SU-DHL-6 (cell line): Measurements from ENCODE around the gene SESN1.

Experiments used
- H2AFZ ChIP-seq: fragments of 200-600 bp; sonication (generic); 2 replicates; pipeline ENCODE4 v1.6.1; 2014; ENCODE audit warnings: low read depth, mild to moderate bottlenecking, moderate library complexity, mixed read lengths, antibody characterized with exemption, low read length; ENCODE audit not compliant: severe bottlenecking
- H3F3A ChIP-seq: fragments of 200-600 bp; shearing (Covaris generic); 2 replicates; pipeline ENCODE4 v1.6.0; 2016; ENCODE audit warnings: antibody characterized with exemption, mild to moderate bottlenecking; ENCODE audit not compliant: insufficient read depth
- H3K27ac ChIP-seq: fragments of 200-600 bp; sonication (generic); 2 replicates; pipeline ENCODE4 v1.5.1; 2016; ENCODE audit warnings: low read depth, mild to moderate bottlenecking, low read length, moderate library complexity, mixed read lengths
- H3K27me3 ChIP-seq: fragments of 200-600 bp; sonication (generic), shearing (Covaris generic); 2 replicates; pipeline ENCODE4 v1.6.0; 2014; ENCODE audit warnings: mild to moderate bottlenecking, low read length
- H3K36me3 ChIP-seq: fragments of 200-600 bp; sonication (generic); 2 replicates; pipeline ENCODE4 v1.6.1; 2014; ENCODE audit warnings: mild to moderate bottlenecking, low read length, mixed read lengths
- H3K4me2 ChIP-seq: fragments of 300-600, 200-600 bp; shearing (Covaris generic), sonication (generic); 2 replicates; pipeline ENCODE4 v1.6.0; 2014; ENCODE audit warnings: low read length, low read depth, mild to moderate bottlenecking; ENCODE audit not compliant: poor library complexity, severe bottlenecking
- H3K4me3 ChIP-seq: fragments of 200-600 bp; sonication (generic); 2 replicates; pipeline ENCODE4 v1.5.1; 2014; ENCODE audit warnings: antibody characterized with exemption, low read length, mild to moderate bottlenecking, mixed read lengths; ENCODE audit not compliant: insufficient read depth, poor library complexity, severe bottlenecking
- H3K79me2 ChIP-seq: fragments of 200-600 bp; sonication (generic); 2 replicates; pipeline ENCODE4 v1.6.1; 2014; ENCODE audit warnings: mild to moderate bottlenecking, low read length, moderate library complexity; ENCODE audit not compliant: insufficient read depth
- H3K9ac ChIP-seq: fragments of 200-600 bp; sonication (generic); 2 replicates; pipeline ENCODE4 v1.7.0; 2014; ENCODE audit warnings: mild to moderate bottlenecking, low read length
- H3K9me2 ChIP-seq: fragments of 200-600 bp; sonication (generic); replicated peaks from 2 replicates; pipeline ENCODE4 v1.6.1; 2014; ENCODE audit warnings: low read length; ENCODE audit not compliant: insufficient read depth
- H3K9me3 ChIP-seq: fragments of 200-600 bp; sonication (generic); 2 replicates; pipeline ENCODE4 v1.6.1; 2014; ENCODE audit warnings: low read length, mixed read lengths; ENCODE audit not compliant: insufficient read depth
- H4K20me1 ChIP-seq: fragments of 200-600 bp; sonication (generic); 2 replicates; pipeline ENCODE4 v1.6.1; 2014; ENCODE audit warnings: low read depth, mild to moderate bottlenecking, antibody characterized with exemption, low read length, moderate library complexity, mixed read lengths
- CTCF ChIP-seq: fragments of 200-600 bp; sonication (generic); IDR thresholded peaks from one replicate; pipeline ENCODE4 v1.5.1; 2017; ENCODE audit warnings: antibody characterized with exemption, mild to moderate bottlenecking, low read length, moderate library complexity; ENCODE audit not compliant: insufficient read depth, poor library complexity, severe bottlenecking
- EZH2phosphoT487 ChIP-seq: fragments of 200-600 bp; sonication (generic), shearing (Covaris generic); conservative IDR thresholded peaks from 2 replicates; pipeline ENCODE4 v1.6.1; 2018; ENCODE audit warnings: mild to moderate bottlenecking, antibody characterized with exemption, low read length, moderate library complexity, mixed read lengths

The SESN1 gene

DNA sequence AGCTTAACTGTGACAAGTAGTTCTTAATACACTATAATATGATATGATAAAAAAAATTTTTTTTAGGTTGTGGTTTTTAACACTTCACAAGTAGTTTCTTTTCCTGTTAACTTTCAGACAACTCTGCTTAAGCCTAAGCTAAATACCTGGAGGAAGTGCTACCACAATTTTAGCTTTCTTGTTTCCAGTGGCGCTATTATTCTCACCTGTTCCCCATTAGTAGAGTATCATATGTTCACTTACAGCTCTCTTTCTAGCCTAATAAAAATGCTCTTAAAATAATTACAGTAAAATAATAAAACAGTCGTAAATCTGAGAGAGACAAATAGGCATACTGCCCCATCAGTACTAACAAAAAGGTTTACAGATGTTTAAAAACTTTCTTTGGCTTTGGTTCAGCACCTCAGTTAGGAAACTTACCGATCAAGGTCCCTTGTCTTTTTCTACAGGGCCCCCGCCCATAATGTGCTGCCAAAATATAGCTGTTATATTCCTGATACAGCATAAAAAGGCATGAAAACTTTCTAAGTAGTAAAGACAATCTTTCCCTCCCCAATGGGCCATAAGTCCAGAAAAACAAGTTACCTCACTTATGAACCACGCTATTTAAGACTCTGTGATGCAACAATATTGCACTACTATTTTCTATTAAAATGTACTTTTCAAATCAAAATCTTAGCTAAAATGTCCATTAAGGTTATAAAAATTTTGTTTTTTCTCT lies 57.9 kb downstream of the SESN1 start:
- no peaks in the 10 kb centered on the region for H3F3A ChIP-seq
- no peaks in the 10 kb centered on the region for H3K9me3 ChIP-seq
- no peak overlapping the region for H3K4me2 ChIP-seq
- H3K79me2 ChIP-seq, result no peaks in the 10 kb centered on the region
- TF ChIP-seq CTCF (no peak), EZH2phosphoT487 (no peak)
- H3K9me2 ChIP-seq, result no peaks in the 10 kb centered on the region
- H3K27ac ChIP-seq, result no peak overlapping the region
- no peaks in the 10 kb centered on the region for H3K27me3 ChIP-seq
- H4K20me1 ChIP-seq, result no peaks in the 10 kb centered on the region
- no peak overlapping the region for H2AFZ ChIP-seq
- no peak overlapping the region for H3K9ac ChIP-seq
- no peaks in the 10 kb centered on the region for H3K36me3 ChIP-seq
- no peak overlapping the region for H3K4me3 ChIP-seq

DNA sequence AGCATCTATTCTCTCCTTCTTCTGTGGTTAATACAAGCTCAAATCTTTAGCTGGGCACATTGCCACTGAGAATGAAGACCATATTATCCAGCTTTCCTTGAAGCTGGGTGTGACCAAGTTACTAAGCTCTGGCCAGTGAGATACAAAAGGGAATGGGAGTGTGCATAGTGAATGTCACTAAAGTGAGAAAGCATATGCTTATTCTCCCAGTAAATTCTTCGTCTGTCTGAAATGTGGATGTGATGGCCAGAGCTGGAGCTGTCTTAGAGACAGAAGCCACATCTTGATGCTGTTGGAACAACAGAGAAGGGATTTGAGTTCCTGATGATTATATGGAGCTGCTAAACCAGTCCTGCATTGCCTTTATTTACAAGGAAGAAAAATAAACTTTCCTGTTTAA lies 60.1 kb downstream of the SESN1 start:
- H3K4me2 ChIP-seq, result no peak overlapping the region

GRCh38 chr6:109033655-109034054 lies 61.0 kb downstream of the SESN1 start:
- no peaks in the 10 kb centered on the region for H3K36me3 ChIP-seq
- TF ChIP-seq EZH2phosphoT487 (no peak), CTCF (no peak)
- H3K9me2 ChIP-seq, result no peaks in the 10 kb centered on the region
- H3K9me3 ChIP-seq, result no peaks in the 10 kb centered on the region
- H3K79me2 ChIP-seq, result no peaks in the 10 kb centered on the region
- H3K27ac ChIP-seq, result no peak overlapping the region
- no peaks in the 10 kb centered on the region for H3K27me3 ChIP-seq
- H3K4me2 ChIP-seq, result no peak overlapping the region
- H2AFZ ChIP-seq, result no peak overlapping the region
- H3K9ac ChIP-seq, result no peak overlapping the region
- no peaks in the 10 kb centered on the region for H4K20me1 ChIP-seq
- H3K4me3 ChIP-seq, result no peak overlapping the region
- H3F3A ChIP-seq, result no peaks in the 10 kb centered on the region

More for the DNA sequence above, 60.1 kb downstream of the SESN1 start:
- Histone ChIP-seq H4K20me1 (no peaks in the 10 kb centered on the region), H3K27ac (no peak overlapping the region), H2AFZ (no peak overlapping the region), H3K4me3 (no peak overlapping the region), H3K9me2 (no peaks in the 10 kb centered on the region), H3K27me3 (no peaks in the 10 kb centered on the region), H3F3A (no peaks in the 10 kb centered on the region), H3K9ac (no peak overlapping the region), H3K9me3 (no peaks in the 10 kb centered on the region), H3K79me2 (no peaks in the 10 kb centered on the region), H3K36me3 (no peaks in the 10 kb centered on the region)
- TF ChIP-seq CTCF (no peak), EZH2phosphoT487 (no peak)
